IPS DF 4.7 (cell line): ENCODE data around the gene C2orf69.
"Not testable (repeated sequence)": the region's sequence is repeated elsewhere in the genome, so short reads cannot be mapped to it uniquely, and the experiment has no call there.

Source experiments
- DNase-seq: peaks from one replicate; pipeline ENCODE4 v3.0.0-alpha.2; 2013; ENCODE audit warnings: low spot score; ENCODE audit errors: extremely low read depth

Gene C2orf69, protein sequence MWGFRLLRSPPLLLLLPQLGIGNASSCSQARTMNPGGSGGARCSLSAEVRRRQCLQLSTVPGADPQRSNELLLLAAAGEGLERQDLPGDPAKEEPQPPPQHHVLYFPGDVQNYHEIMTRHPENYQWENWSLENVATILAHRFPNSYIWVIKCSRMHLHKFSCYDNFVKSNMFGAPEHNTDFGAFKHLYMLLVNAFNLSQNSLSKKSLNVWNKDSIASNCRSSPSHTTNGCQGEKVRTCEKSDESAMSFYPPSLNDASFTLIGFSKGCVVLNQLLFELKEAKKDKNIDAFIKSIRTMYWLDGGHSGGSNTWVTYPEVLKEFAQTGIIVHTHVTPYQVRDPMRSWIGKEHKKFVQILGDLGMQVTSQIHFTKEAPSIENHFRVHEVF

DNA sequence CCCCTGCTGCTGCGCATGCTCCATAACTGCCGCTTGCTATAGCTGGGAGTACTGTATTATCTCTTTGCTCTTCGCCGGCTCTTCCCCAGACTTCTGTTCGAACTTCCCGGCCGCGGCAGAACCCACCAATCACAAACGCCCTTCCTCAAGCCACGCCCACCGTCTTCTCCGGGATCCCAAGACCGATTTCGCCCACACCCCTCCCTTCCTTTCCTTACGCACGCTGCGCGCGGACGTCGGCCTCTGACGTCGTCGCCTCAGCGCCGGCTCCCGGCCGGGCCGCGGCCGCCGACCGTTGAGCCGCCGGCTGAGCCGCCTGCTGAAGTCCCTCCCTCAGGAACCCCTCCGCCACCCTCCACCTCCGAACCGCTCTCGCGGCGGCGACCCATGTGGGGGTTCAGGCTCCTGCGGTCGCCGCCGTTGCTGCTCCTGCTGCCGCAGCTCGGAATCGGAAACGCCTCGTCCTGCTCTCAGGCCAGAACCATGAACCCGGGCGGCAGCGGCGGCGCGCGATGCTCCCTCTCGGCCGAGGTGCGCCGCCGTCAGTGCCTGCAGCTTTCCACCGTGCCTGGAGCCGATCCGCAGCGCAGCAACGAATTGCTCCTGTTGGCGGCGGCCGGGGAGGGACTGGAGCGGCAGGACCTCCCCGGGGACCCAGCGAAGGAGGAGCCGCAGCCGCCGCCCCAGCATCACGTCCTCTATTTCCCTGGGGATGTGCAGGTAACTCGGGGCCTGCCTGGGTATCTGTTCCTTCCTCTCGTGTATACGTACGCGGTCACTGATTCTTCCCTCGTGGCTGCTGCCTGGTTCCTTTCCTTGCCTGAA lies at the start of gene C2orf69:
Gene C2orf69 (plus strand): TSS at position 242 of the 825 bp plus-strand sequence. CDS start 146 bp downstream, at position 388.
- peak; percentile 99 for DNase-seq

DNA sequence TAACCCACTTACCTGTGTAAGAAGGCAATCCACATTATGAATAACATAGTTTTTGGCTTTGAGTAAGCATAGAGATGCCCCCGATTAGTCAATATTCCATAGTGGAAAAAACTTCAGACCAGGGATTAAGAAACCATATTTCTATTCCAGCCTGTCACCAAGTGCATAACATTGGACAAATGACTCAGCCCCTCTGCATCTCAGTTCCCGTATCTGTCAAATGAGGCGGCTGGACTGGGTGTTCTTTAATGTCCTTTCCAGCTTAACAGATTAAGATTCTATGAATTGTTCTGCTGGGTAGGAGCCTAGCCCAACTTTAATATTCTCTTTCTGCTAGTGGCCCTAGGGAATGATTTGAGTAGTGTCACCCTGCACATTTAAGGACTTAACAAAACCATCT lies 48.3 kb upstream of the C2orf69 start:
- no peak for DNase-seq

DNA sequence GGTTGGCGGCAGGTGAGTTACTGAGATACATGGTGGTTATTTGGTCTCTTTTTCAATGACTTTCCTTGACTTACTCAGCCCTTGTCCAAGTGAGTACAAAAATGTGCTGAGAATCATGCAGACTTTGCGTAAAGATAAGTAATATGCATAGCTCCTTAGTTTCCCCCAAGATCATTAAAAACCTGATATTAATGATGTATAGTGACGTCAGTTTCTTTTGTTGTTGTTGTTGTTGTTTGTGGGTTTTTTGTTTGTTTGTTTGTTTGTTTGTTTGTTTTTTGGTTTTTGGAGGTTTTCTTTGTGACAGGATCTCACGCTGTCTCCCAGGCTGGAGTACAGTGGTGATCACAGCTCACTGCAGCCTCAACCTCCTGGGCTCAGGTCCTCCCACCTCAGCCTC lies 45.2 kb upstream of the C2orf69 start:
- no peak for DNase-seq

DNA sequence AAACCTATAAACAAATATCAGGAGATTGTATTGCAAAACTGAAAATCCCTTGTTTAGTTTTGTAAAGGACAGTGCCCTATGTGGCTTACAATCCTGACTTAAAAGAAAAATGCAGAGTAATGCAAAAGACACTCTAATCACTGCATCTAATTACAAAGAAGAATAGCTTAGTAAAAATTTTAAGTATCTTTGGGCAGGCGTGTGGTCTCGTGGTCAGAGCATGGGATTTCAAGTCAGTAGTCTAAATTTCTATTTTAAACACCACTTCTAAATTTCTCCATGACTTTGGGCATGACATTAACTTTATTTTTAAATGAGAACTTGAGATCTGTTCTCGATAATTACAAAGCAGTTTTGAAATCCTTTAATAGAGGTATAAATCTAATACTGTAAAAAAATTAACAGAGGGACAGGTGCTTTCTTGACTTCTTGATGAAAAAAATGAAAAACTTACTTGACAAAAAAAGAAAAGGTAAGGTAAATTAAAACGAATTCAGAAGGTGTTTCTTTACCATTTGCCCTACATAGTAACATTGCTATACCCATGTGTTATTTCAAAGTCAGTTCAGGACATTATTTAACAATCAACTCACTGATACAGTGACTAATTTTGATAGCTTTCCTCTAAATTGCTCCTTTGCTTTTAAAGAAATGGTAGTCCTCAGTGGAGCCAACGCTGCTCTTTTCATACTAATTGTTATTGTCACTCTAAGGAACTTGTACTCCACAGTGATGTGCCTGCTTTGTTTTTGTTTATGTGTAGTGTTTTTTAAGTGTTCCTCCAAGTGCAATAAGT lies 42.5 kb upstream of the C2orf69 start:
- DNase-seq, result no peak

DNA sequence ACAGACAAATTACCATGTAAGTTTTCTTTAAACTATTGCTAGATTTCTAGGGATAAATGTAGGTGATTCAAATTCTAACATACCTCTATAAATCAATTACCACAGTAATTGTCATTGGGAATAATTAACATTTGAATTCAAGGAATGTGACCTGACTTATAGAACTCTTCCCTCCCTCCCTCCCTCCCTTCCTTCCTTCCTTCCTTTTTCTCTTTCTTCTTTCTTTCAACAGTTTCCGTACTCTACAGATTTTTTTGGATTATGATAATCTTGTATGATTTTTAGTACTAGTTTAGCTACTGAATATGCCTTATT lies 41.9 kb upstream of the C2orf69 start:
- no peak for DNase-seq

DNA sequence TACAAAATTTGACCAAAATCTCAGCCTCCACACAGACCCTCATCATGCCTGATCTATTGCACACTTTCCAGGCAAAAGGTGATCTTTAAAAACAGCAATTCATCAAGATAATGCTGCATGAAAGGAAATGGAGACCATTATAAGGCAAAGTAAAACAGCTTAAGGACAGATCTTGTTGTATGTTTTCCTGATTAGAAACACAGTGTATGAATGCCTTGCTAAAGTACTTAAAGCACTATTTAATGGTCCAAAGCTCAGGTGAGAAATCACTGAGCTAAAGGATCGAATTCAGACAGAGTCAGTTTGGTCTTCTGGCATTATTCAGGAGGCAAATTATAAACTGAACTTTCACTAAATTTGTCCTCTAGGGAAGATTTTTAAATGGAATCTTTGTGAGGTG lies 41.4 kb upstream of the C2orf69 start:
- DNase-seq, result no peak

DNA sequence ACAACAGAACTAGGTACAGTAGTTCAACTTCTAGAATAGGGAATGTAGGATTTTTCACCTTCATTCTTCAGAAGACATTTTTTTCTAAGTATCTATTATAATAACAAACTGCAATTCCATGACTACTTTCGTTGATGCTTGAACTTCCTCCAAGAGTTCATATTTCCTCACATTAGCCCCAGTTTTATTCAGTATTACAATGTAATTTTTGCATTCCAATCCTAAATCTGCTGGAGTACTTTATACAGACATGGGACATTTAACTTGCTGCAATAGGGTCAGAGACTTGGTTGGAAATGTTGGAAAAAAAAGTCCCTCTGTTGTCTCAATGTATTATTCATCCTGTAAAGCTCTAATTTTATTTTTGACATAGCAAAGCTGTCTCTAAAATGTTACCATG lies 40.5 kb upstream of the C2orf69 start:
- DNase-seq, result no peak

DNA sequence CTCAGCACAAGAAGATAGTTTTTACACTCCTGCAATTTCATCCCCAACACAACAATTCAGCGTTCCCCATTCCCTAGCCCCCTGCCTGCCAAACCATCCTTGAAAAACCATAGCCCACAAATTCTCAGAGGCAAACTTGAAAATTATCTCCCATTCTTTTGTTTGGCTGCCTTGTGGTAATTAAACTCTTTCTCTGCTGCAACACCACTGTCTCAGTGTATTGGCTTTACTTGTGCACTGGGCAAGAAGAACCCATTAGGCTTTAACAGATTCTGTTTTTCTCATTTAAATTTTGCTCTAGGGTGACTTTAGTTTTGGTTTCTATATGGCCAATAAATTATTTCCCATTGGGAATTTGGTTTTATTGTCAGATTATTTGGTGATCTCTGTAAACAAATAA lies 36.9 kb upstream of the C2orf69 start:
- no peak for DNase-seq

DNA sequence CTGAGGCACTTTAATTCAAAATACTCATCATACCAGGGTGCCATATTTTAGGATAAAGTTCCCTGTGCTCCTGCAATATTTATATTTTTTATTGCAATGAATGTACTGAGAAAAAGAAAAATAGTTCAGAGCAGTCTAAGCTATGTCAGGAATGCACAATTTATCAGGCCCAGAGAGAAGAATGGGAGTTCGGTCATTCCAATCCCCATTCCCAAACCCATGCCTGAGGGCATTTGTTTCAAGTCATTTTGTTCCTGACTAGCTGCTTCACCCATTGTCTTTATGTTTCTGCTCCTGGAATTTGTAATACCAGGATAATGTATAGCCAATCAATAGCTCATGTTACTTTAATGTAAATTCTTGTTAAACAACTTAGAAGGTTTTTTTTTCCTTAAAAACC lies 35.7 kb upstream of the C2orf69 start:
- DNase-seq, result no peak

DNA sequence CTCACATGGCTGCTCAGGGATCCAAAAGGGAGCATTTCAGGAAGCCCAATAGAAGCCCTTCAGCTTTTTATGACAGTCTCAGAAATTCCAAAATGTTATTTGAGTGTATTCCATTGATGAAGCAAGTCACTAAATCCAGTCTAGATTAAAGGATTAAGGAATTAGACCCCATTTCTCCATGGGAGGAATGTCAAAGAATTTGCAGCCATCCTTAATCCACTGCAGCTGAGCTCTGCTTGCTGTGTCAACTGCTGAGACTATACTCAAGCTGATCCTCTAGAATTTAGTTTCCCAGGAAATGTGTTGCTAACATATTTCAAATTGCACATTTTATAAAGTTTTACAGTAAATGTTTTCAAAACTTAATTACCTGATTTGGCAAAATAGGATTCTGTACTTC lies 28.4 kb upstream of the C2orf69 start:
- no peak for DNase-seq

DNA sequence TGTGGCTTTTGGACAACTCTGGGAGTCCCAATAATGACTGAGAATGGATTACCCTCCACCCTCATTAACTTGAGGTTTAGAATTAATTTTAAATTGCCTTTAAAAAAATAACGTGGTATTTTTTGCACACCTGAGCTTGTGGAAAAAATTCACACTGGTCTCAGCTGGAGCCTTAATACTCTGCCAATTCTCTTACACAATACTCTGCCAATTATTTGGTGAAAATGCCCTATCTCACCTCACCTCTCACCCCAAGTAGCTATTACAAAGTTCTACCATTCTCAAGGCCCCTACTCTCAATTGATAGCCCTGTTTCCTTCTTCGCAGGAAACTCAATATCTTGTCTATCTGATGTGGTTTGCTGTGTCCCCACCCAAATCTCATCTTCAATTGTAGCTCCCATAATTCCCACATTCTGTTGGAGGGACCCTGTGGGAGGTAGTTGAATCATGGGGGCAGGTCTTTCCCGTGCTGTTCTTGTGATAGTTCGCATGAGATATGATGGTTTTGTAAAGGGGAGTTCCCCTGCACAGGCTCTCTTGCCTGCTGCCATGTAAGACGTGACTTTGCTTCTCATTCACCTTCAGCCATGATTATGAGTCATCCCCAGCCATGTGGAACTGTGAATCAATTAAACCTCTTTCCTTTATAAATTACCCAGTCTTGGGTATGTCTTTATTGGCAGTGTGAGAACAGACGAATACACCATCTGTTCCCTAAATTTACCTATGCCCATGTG lies 27.4 kb upstream of the C2orf69 start:
- DNase-seq, result no peak

DNA sequence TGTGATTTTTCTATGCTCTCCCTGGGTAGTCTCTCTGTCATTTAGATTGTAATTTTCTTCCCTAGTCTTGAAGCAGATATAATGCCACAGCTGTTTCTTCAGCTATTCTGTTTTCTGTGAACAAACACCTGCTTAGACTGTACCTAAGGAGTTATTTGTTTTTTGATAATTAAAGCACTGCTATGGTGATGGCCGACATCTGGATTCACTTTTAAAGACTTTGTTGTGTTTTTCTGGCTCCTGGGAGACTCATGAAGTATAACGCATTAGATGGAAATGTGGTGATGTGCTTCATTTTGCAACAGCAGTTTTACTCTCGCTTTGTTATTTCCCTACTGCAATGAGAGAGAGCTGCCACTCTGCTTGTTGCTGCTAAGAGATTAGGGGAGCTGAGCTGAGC lies 15.7 kb upstream of the C2orf69 start:
- DNase-seq, result no peak

DNA sequence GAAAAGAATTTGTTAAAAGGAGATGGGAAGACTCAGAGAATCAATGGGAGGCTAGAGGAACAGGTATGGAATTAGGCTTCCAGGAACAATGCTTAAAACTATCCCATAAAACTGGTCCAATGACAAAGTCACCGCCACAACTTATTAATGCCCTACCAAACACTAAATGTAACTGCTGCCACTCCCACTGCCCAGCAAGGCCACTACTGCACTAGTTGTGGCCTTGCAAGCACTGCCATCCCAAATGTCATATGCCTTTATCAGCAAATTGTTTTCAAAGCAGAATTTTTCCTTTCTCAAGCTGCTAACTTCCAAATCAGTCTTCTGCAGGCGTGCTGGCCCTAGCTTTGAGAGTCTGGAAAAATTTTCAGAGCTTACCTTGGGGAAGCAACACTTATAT lies 14.5 kb upstream of the C2orf69 start:
- no peak for DNase-seq

DNA sequence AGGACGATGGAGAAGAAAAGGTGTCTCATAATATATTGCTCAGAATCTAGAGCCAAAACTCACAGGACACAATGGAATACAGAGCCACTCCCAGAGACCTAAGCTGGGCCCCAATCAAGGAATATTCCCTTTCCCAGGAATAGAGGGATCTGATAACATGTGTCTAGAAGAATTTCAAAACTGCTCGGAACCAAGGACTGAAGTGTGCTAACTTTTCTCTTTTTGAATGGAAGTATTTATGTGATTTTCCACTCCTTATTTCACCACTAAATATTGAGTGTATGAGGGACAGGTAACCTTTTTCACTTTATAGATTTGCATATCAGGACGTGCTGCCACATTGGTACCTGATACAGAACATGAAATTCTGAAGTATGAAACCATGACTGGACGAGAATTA lies 9.2 kb upstream of the C2orf69 start:
- DNase-seq, result no peak

DNA sequence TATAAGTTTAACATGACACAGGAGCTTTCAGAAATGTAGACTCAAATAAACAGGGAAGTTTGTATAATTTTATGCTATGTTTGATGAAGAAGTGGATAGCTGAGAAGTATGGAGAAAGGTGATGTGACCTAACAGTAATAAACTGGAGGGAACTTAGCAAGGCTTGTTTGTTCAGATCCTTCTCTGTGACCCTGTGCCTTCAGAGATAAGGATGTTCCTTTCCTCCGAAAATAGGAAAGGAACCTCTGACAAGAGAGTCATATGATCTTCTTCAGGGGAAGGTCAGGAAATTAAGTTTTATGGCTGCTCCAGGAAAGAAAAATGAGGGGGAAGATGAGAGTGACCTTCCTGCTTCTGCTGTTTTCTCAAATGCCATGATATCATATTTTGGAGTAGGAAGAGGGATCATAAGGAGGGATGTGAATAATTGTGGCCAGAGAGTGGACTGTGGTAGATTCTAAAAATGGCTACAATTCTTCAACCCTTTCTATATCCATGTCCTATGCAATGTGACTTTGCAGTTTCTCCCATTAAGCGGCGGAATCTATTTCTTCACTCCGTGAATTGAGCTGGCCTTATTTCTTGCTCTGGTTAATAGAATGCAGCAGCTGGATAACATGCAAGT lies 8.5 kb upstream of the C2orf69 start:
- no peak for DNase-seq

DNA sequence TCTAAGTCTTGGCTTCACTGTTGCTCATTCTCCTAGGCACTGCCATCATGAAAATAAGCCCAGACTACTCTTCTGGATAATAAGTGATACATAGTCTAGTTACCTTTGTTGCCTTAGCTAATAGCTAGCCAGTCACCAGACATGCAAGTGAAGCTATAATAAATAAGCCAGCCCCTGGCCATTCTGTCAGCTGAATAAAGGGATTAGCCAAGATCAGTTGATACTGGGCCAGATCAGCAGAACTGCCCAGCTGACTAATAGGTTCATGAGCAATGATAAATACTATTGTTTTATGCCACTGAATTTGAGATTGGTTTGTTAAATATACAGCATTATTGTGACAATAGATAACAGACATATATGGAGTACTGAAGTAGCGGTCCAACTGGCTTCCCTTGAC lies 8.0 kb upstream of the C2orf69 start:
- no peak for DNase-seq

DNA sequence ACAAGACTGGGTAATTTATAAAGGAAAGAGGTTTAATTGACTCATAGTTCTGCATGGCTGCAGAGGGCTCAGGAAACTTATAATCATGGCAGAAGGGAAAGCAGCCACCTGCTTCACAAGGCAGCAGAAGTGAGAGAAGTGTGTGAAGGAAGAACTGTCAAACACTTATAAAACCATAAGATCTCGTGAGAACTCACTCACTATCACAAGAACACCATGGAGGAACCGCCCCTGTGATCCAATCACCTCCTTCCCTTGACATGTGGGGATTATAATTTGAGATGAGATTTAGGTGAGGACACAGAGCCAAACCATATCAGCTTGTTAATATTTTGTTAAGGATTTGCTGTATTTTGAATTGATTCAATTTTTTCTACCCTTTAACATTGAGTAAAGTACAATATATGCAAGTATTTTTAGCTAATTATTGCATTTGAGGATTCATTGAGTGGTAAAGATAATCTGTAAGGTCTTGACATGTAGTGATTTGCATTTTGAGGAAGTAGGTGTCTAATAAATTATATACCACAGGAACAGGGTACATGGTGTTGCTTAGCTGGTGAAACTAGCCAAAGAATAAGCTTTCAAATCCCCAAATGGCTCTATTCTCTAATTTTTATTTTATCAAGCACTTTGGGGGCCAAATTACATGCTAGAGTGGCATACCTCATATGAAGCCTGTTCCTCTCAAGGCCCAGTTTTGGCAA lies 3.9 kb upstream of the C2orf69 start:
- DNase-seq, result no peak

DNA sequence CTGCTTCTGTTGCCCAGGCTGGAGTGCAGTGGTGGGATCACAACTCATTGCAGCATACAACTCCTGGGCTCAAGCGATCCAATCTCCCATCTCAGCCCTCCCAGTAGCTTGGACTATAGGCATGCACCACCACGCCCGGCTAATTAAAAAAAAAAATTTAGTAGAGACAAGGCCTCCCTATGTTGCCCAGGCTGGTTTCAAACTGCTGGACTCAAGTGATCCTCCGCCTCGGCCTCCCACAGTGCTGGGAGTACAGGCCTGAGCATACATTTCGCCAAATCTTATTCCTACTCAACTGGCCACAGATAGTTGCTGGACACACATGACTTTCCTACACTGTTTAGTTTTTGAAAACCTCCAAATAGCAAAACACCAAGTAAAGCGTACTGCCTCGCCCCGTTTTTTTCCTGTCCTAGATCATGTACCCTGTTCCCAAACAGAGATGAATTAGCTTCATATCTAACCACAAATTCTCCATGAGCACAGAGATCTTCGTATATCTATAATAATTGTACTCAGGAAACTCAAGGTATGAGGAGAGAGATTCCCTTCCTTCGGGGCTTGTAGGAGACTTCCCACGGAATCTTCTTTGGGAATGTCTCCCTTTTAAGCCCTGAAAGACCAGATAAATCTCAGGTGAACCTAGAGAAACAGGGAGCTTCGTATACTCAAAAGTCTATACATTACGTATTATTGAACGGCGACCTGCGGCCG lies 598 bp upstream of the C2orf69 start:
- DNase-seq, result no peak

DNA sequence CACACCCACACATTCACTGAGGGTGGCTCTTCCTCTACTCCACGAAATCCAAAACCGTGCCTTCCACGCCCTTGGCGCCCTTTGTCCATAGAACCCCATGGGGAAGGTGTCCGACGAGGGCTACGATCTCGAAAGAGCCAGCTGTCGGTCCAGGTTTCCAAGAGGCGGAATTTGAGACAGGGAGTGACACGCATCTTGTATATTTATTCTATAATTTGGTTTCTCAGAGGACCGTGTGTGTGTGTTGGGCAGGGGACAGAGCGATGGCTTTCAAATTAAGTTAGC lies 726 bp downstream of the C2orf69 start:
- DNase-seq, result no peak

DNA sequence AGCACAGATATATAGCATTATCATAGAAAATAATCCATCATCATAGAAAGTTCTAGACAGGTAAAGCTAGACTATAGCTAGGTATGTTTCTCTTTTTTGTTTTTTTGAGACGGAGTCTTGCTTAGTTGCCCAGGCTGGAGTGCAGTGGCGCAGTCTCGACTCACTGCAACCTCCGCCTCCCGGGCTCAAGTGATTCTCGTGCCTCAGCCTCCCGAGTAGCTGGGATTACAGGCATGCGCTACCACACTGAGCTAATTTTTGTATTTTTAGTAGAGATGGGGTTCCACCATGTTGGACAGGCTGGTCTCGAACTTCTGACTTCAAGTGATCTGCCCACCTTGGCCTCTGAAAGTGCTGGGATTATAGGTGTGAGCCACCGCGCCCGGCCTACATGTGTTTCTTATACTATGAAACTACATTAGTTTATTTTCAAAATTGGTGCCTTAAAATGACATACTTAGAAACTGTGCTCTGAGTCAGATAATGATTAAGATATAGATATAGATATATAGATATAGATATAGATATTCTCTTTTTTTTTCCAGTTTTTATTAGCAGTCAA lies 1.5 kb downstream of the C2orf69 start:
- not testable (repeated sequence) for DNase-seq
